Measurements from ENCODE around the gene KNCN. TPM values are rescaled to one million over a fixed set of nuclear protein-coding genes. Genes with fewer than 3 reads are reported as not detected.

KNCN gene
- total RNA-seq, 1 donor from 2014 or later = not detected

- H3K79me2 ChIP-seq (ENCODE audit: low read depth) = no peaks in the 10 kb centered on the region
- no peak overlapping the region for H3K27ac Mint-ChIP-seq
- peaks cover 48% of the 10 kb centered on the region for H3K27me3 Mint-ChIP-seq (ENCODE audit: insufficient read depth, low read depth)
- peaks cover 2% of the 10 kb centered on the region for H3K36me3 Mint-ChIP-seq
- H3K4me3 Mint-ChIP-seq = no peak overlapping the region
- H3K9ac ChIP-seq = no peak overlapping the region
- H3K27ac ChIP-seq = no peak overlapping the region
- H3K36me3 ChIP-seq = no peaks in the 10 kb centered on the region
- H2AFZ ChIP-seq (replicated peaks) = no peak overlapping the region
- H4K20me1 ChIP-seq (ENCODE audit: low read depth) = no peaks in the 10 kb centered on the region
- H3F3A ChIP-seq (ENCODE audit: low read depth) = no peaks in the 10 kb centered on the region
- H3K27me3 ChIP-seq = peaks cover 68% of the 10 kb centered on the region
- H3K9me3 ChIP-seq (ENCODE audit: low read depth) = no peaks in the 10 kb centered on the region
- H3K9me3 Mint-ChIP-seq = peaks cover 1% of the 10 kb centered on the region
- TF ChIP-seq EZH2 (IDR thresholded peaks at IDR 0.05) (no peak), CTCF (IDR thresholded peaks at IDR 0.05) (no peak), EZH2phosphoT487 (IDR thresholded peaks at IDR 0.05) (no peak)
- H3K4me1 ChIP-seq = peaks cover 3% of the 10 kb centered on the region
- DNase-seq (ENCODE audit: low spot score) = no peak
- no peak overlapping the region for H3K4me3 ChIP-seq
- peaks cover 24% of the 10 kb centered on the region for H3K4me1 Mint-ChIP-seq
- H3K4me2 ChIP-seq = no peak overlapping the region
Observed at GRCh38 chr1:46546210-46546609, 5.2 kb downstream of the KNCN start.

GRCh38 chr1:46545784-46546183 lies 5.7 kb downstream of the KNCN start:
- Mint-ChIP-seq H3K4me3 (no peak overlapping the region), H3K27me3 (ENCODE audit: insufficient read depth, low read depth) (peaks cover 50% of the 10 kb centered on the region), H3K9me3 (peaks cover 3% of the 10 kb centered on the region), H3K27ac (no peak overlapping the region), H3K4me1 (peaks cover 23% of the 10 kb centered on the region), H3K36me3 (peaks cover 2% of the 10 kb centered on the region)
- Histone ChIP-seq H3K9me3 (ENCODE audit: low read depth) (no peaks in the 10 kb centered on the region), H2AFZ (replicated peaks) (no peak overlapping the region), H3K79me2 (ENCODE audit: low read depth) (no peaks in the 10 kb centered on the region), H4K20me1 (ENCODE audit: low read depth) (no peaks in the 10 kb centered on the region), H3K4me2 (no peak overlapping the region), H3F3A (ENCODE audit: low read depth) (no peaks in the 10 kb centered on the region), H3K9ac (no peak overlapping the region), H3K4me1 (peaks cover 3% of the 10 kb centered on the region), H3K4me3 (no peak overlapping the region), H3K36me3 (no peaks in the 10 kb centered on the region), H3K27me3 (peaks cover 72% of the 10 kb centered on the region), H3K27ac (no peak overlapping the region)
- no peak for DNase-seq (ENCODE audit: low spot score)
- TF ChIP-seq EZH2phosphoT487 (IDR thresholded peaks at IDR 0.05) (no peak), CTCF (IDR thresholded peaks at IDR 0.05) (no peak), EZH2 (IDR thresholded peaks at IDR 0.05) (no peak)

- Histone ChIP-seq H3K9ac (no peak overlapping the region), H3K4me2 (peak overlapping the region; percentile 81), H4K20me1 (ENCODE audit: low read depth) (no peaks in the 10 kb centered on the region), H3K4me3 (peak overlapping the region; percentile 42), H3K9me3 (ENCODE audit: low read depth) (no peaks in the 10 kb centered on the region), H3K27ac (no peak overlapping the region), H3F3A (ENCODE audit: low read depth) (no peaks in the 10 kb centered on the region), H3K27me3 (peaks cover 83% of the 10 kb centered on the region), H3K79me2 (ENCODE audit: low read depth) (no peaks in the 10 kb centered on the region), H2AFZ (replicated peaks) (no peak overlapping the region), H3K36me3 (no peaks in the 10 kb centered on the region), H3K4me1 (peaks cover 3% of the 10 kb centered on the region)
- Mint-ChIP-seq H3K4me3 (peak overlapping the region; percentile 27), H3K27me3 (ENCODE audit: insufficient read depth, low read depth) (peaks cover 54% of the 10 kb centered on the region), H3K27ac (no peak overlapping the region), H3K36me3 (peaks cover 2% of the 10 kb centered on the region), H3K9me3 (peaks cover 3% of the 10 kb centered on the region), H3K4me1 (peaks cover 13% of the 10 kb centered on the region)
- no peak for DNase-seq (ENCODE audit: low spot score)
- TF ChIP-seq EZH2phosphoT487 (IDR thresholded peaks at IDR 0.05) (no peak), CTCF (IDR thresholded peaks at IDR 0.05) (peak; percentile 9), EZH2 (IDR thresholded peaks at IDR 0.05) (peak; percentile 20)
Observed at GRCh38 chr1:46544561-46545240, 6.7 kb downstream of the KNCN start.
